GM18502 (cell line): ENCODE measurements around the gene KRTAP5-9.
"Not testable (repeated sequence)": the region's sequence is repeated elsewhere in the genome, so short reads cannot be mapped to it uniquely, and the experiment has no call there.

Experiments
- ATAC-seq: cut with Tn5 transposase; IDR thresholded peaks from one replicate; pipeline ENCODE4 v1.9.1; 2021; ENCODE audit warnings: mild to moderate bottlenecking; ENCODE audit not compliant: unreplicated experiment, poor library complexity

Gene KRTAP5-9

GRCh38 chr11:71556018-71556417 is 7.8 kb downstream of the KRTAP5-9 start:
- no peak for ATAC-seq

- ATAC-seq: no peak
These were observed 9.0 kb downstream of the KRTAP5-9 start for GRCh38 chr11:71557257-71557656.

GRCh38 chr11:71558996-71559395 is 10.8 kb downstream of the KRTAP5-9 start:
- ATAC-seq: no peak

GRCh38 chr11:71562120-71562519 is 13.9 kb downstream of the KRTAP5-9 start:
- ATAC-seq: no peak

GRCh38 chr11:71563406-71563805 is 15.2 kb downstream of the KRTAP5-9 start:
- no peak for ATAC-seq

- ATAC-seq: no peak
These were observed 16.2 kb downstream of the KRTAP5-9 start for GRCh38 chr11:71564430-71564829.

GRCh38 chr11:71565263-71565662 is 17.0 kb downstream of the KRTAP5-9 start, which contains the start of gene KRTAP5-10:
TSS of gene KRTAP5-10 (plus strand) at chr11:71565563. CDS start at chr11:71565588, 25 bp downstream.
- no peak for ATAC-seq

- no peak for ATAC-seq
These were observed 17.9 kb downstream of the KRTAP5-9 start for GRCh38 chr11:71566081-71566620.

- not testable (repeated sequence) for ATAC-seq
These were observed 18.7 kb downstream of the KRTAP5-9 start for GRCh38 chr11:71566626-71567599.

GRCh38 chr11:71567633-71568032 is 19.4 kb downstream of the KRTAP5-9 start:
- not testable (repeated sequence) for ATAC-seq

- ATAC-seq: no peak
These were observed 20.6 kb downstream of the KRTAP5-9 start for GRCh38 chr11:71568704-71569349.

- ATAC-seq: not testable (repeated sequence)
These were observed 23.1 kb downstream of the KRTAP5-9 start for GRCh38 chr11:71571101-71571850.

- no peak for ATAC-seq
These were observed 24.6 kb downstream of the KRTAP5-9 start for GRCh38 chr11:71572811-71573210.

- no peak for ATAC-seq
These were observed 26.2 kb downstream of the KRTAP5-9 start for GRCh38 chr11:71574418-71574817.

GRCh38 chr11:71575723-71576424 is 27.7 kb downstream of the KRTAP5-9 start:
- ATAC-seq: no peak

GRCh38 chr11:71576688-71577465 is 28.7 kb downstream of the KRTAP5-9 start:
- not testable (repeated sequence) for ATAC-seq

- no peak for ATAC-seq
These were observed 29.3 kb downstream of the KRTAP5-9 start for GRCh38 chr11:71577469-71578004.

- not testable (repeated sequence) for ATAC-seq
These were observed 31.3 kb downstream of the KRTAP5-9 start for GRCh38 chr11:71579513-71579912.
